HG02571 (cell line): ENCODE measurements around the gene ACTG1.
"Not testable (repeated sequence)": the region's sequence is repeated elsewhere in the genome, so short reads cannot be mapped to it uniquely, and the experiment has no call there.

Experiments used
- ATAC-seq: cut with Tn5 transposase; IDR thresholded peaks from one replicate; pipeline ENCODE4 v1.9.1; 2021; ENCODE audit warnings: mild to moderate bottlenecking, moderate library complexity; ENCODE audit not compliant: unreplicated experiment

The ACTG1 gene

GRCh38 chr17:81533339-81534141 lies 20.9 kb upstream of the ACTG1 start:
- no peak for ATAC-seq

- no peak for ATAC-seq
These were observed 20.1 kb upstream of the ACTG1 start for GRCh38 chr17:81532490-81533287.

GRCh38 chr17:81531998-81532404 lies 19.4 kb upstream of the ACTG1 start:
- not testable (repeated sequence) for ATAC-seq

GRCh38 chr17:81531013-81531412 lies 18.4 kb upstream of the ACTG1 start:
- not testable (repeated sequence) for ATAC-seq

- ATAC-seq = no peak
These were observed 16.8 kb upstream of the ACTG1 start for GRCh38 chr17:81529437-81529803.

- ATAC-seq = no peak
These were observed 16.2 kb upstream of the ACTG1 start for GRCh38 chr17:81528651-81529436.

GRCh38 chr17:81528384-81528650 lies 15.7 kb upstream of the ACTG1 start:
- no peak for ATAC-seq

GRCh38 chr17:81527591-81528383 lies 15.2 kb upstream of the ACTG1 start, which contains the start of gene FSCN2:
Gene FSCN2, plus strand, starts transcription at chr17:81528377. Its CDS starts 155 bp downstream, at chr17:81528532.
- no peak for ATAC-seq

GRCh38 chr17:81526662-81527571 lies 14.3 kb upstream of the ACTG1 start:
- ATAC-seq = no peak

- no peak for ATAC-seq
These were observed 12.2 kb upstream of the ACTG1 start for GRCh38 chr17:81524865-81525159.

GRCh38 chr17:81524039-81524864 lies 11.7 kb upstream of the ACTG1 start:
- no peak for ATAC-seq

GRCh38 chr17:81523402-81524038 lies 10.9 kb upstream of the ACTG1 start:
- no peak for ATAC-seq

- ATAC-seq = no peak
These were observed 10.1 kb upstream of the ACTG1 start for GRCh38 chr17:81522491-81523401.

- ATAC-seq = no peak
These were observed 7.7 kb upstream of the ACTG1 start for GRCh38 chr17:81520021-81520901.

- no peak for ATAC-seq
These were observed 6.9 kb upstream of the ACTG1 start for GRCh38 chr17:81519284-81520020.

- no peak for ATAC-seq
These were observed 6.2 kb upstream of the ACTG1 start for GRCh38 chr17:81518785-81519283.
